IMR-90 (cell line): Measurements from ENCODE around the gene TAC4. TPM values are rescaled to one million over a fixed set of nuclear protein-coding genes. Genes with fewer than 3 reads are reported as not detected.

Experiments
- ATAC-seq: fragments of 200-7000 bp; cut with Tn5 transposase; 2 replicates; pipeline ENCODE4 v1.9.1; 2020; ENCODE audit warnings: low read depth, mild to moderate bottlenecking, moderate library complexity
- BruUV-seq: library from RNA; stranded (reverse); fragments of 400-500 nt; replicated peaks from 2 replicates; lab custom pipeline; 2021; lab: Mats Ljungman, UMichigan
- CTCF ChIA-PET: fragments of 300-600 bp; formaldehyde crosslinking; extraction: SDS; loops from one replicate; lab custom pipeline; 2021; ENCODE audit warnings: antibody characterized with exemption; lab: Yijun Ruan, JAX
- POLR2A ChIA-PET: fragments of 300-600 bp; sonication (Branson Sonifier 250); formaldehyde crosslinking; loops from one replicate; lab custom pipeline; 2022; ENCODE audit warnings: antibody characterized with exemption; ENCODE audit not compliant: unreplicated experiment; lab: Charles Lee
- DNase-seq: peaks from one replicate; pipeline ENCODE4 v3.0.0; 2013
- H2AFZ ChIP-seq: replicated peaks from 2 replicates; pipeline ENCODE3; 2013; ENCODE audit warnings: low read length, mild to moderate bottlenecking; ENCODE audit not compliant: poor library complexity
- H2AK5ac ChIP-seq: 2 replicates; pipeline ENCODE4 v1.6.1; 2013; ENCODE audit warnings: low read depth, low read length, inconsistent platforms
- H2AK9ac ChIP-seq: replicated peaks from 2 replicates; pipeline ENCODE3; 2013; ENCODE audit warnings: mild to moderate bottlenecking, low read depth, low read length, moderate library complexity; ENCODE audit not compliant: poor library complexity
- H2BK120ac ChIP-seq: 2 replicates; pipeline ENCODE4 v1.6.1; 2013; ENCODE audit warnings: low read depth, low read length, inconsistent platforms
- H2BK15ac ChIP-seq: 3 replicates; pipeline ENCODE4 v1.6.1; 2013; ENCODE audit warnings: low read depth, low read length, inconsistent platforms
- H2BK20ac ChIP-seq: 2 replicates; pipeline ENCODE4 v1.6.1; 2013; ENCODE audit warnings: low read depth, mild to moderate bottlenecking, inconsistent platforms, low read length, moderate library complexity
- H2BK5ac ChIP-seq: 2 replicates; pipeline ENCODE4 v1.6.1; 2013; ENCODE audit warnings: mild to moderate bottlenecking, low read depth, low read length, inconsistent platforms; ENCODE audit not compliant: poor library complexity, severe bottlenecking
- H3K14ac ChIP-seq: replicated peaks from 2 replicates; pipeline ENCODE4 v1.6.1; 2013; ENCODE audit warnings: low read depth, low read length, inconsistent platforms
- H3K18ac ChIP-seq: 2 replicates; pipeline ENCODE4 v1.6.1; 2013; ENCODE audit warnings: low read depth, low read length, control low read depth
- H3K23ac ChIP-seq: 2 replicates; pipeline ENCODE4 v1.6.1; 2013; ENCODE audit warnings: low read depth, low read length, inconsistent platforms
- H3K27ac ChIP-seq: 2 replicates; pipeline ENCODE4 v1.5.1; 2013; ENCODE audit warnings: mild to moderate bottlenecking, control low read depth, low read length; ENCODE audit not compliant: insufficient read depth
- H3K27me3 ChIP-seq: 2 replicates; pipeline ENCODE4 v1.6.1; 2013; ENCODE audit warnings: low read length; ENCODE audit not compliant: control insufficient read depth, insufficient read depth
- H3K36me3 ChIP-seq: 2 replicates; pipeline ENCODE4 v1.6.1; 2013; ENCODE audit warnings: low read length, mixed read lengths; ENCODE audit not compliant: control insufficient read depth, insufficient read depth
- H3K4ac ChIP-seq: 2 replicates; pipeline ENCODE4 v1.6.1; 2013; ENCODE audit warnings: low read depth, low read length, inconsistent platforms
- H3K4me1 ChIP-seq: 2 replicates; pipeline ENCODE4 v1.6.1; 2013; ENCODE audit warnings: low read length, mixed read lengths; ENCODE audit not compliant: control insufficient read depth, insufficient read depth
- H3K4me2 ChIP-seq: 2 replicates; pipeline ENCODE4 v1.6.1; 2013; ENCODE audit warnings: low read depth, mild to moderate bottlenecking, control low read depth, low read length, moderate library complexity
- H3K4me3 ChIP-seq: 2 replicates; pipeline ENCODE4 v1.5.1; 2013; ENCODE audit warnings: low read depth, mild to moderate bottlenecking, control low read depth, low read length, moderate library complexity; ENCODE audit not compliant: insufficient read depth
- H3K56ac ChIP-seq: 2 replicates; pipeline ENCODE4 v1.6.1; 2013; ENCODE audit warnings: low read length, inconsistent platforms; ENCODE audit not compliant: insufficient read depth; ENCODE audit errors: extremely low read depth
- H3K79me1 ChIP-seq, 2 experiments: 2 replicates each; pipeline ENCODE4 v1.6.1; 2013; ENCODE audit warnings: low read length in 2 of 2, inconsistent platforms in 1 of 2, low read depth in 1 of 2
- H3K9ac ChIP-seq: 2 replicates; pipeline ENCODE4 v1.6.1; 2013; ENCODE audit warnings: low read depth, low read length, control low read depth
- H3K9me1 ChIP-seq: 2 replicates; pipeline ENCODE4 v1.6.1; 2013; ENCODE audit warnings: low read length, inconsistent platforms; ENCODE audit not compliant: insufficient read depth
- H3K9me3 ChIP-seq: 2 replicates; pipeline ENCODE4 v1.6.1; 2013; ENCODE audit warnings: low read length; ENCODE audit not compliant: control insufficient read depth, insufficient read depth
- H4K20me1 ChIP-seq: 2 replicates; pipeline ENCODE4 v1.6.1; 2013; ENCODE audit warnings: low read length, inconsistent platforms; ENCODE audit not compliant: insufficient read depth
- H4K5ac ChIP-seq: 2 replicates; pipeline ENCODE4 v1.6.1; 2013; ENCODE audit warnings: mild to moderate bottlenecking, low read depth, low read length, control low read depth
- H4K8ac ChIP-seq, 2 experiments: 2 replicates each; pipeline ENCODE4 v1.6.1; 2013; ENCODE audit warnings: low read depth in 2 of 2, low read length in 2 of 2, control low read depth in 1 of 2, inconsistent platforms in 1 of 2
- H4K91ac ChIP-seq: 2 replicates; pipeline ENCODE4 v1.6.1; 2013; ENCODE audit warnings: low read depth, low read length, inconsistent platforms; ENCODE audit not compliant: insufficient read depth
- CEBPB ChIP-seq: IDR thresholded peaks from 2 replicates; pipeline ENCODE4 v1.6.1; 2012; ENCODE audit warnings: low read depth, low read length, improper control_type of control experiment
- CHD1 ChIP-seq: IDR thresholded peaks from 2 replicates; pipeline ENCODE4 v1.6.1; 2012; ENCODE audit warnings: low read depth, low read length, improper control_type of control experiment
- ELK1 ChIP-seq: fragments of 150-350 bp; IDR thresholded peaks from 2 replicates; pipeline ENCODE4 v1.6.1; 2016; ENCODE audit warnings: low read depth, mild to moderate bottlenecking, low read length, moderate library complexity, borderline replicate concordance
- MAFK ChIP-seq: IDR thresholded peaks from 2 replicates; pipeline ENCODE4 v1.6.1; 2012; ENCODE audit warnings: low read depth, low read length, improper control_type of control experiment
- MXI1 ChIP-seq: IDR thresholded peaks from 2 replicates; pipeline ENCODE4 v1.6.1; 2012; ENCODE audit warnings: low read depth, mild to moderate bottlenecking, low read length, moderate library complexity, borderline replicate concordance
- POLR2A ChIP-seq: IDR thresholded peaks from 2 replicates; pipeline ENCODE4 v1.6.1; 2012; ENCODE audit warnings: mild to moderate bottlenecking, low read depth, low read length
- WGBS, 2 experiments: methylation state at CpG; one replicate each; pipeline versions ENCODE4 v1.1.5 to v1.1.7; 2013; ENCODE audit warnings: missing lambda C conversion rate in 2 of 2; ENCODE audit not compliant: insufficient read length in 1 of 2; ENCODE audit errors: extremely low coverage in 2 of 2; 5-methylcytosine and 5-hydroxymethylcytosine counted together
- dilution Hi-C: fragments of 300-500 bp; cut with HindIII; formaldehyde crosslinking; loops from one replicate; pipeline ENCODE4 v1.14.3; 2018; ENCODE audit warnings: low sequenced_read_pairs; ENCODE audit not compliant: unreplicated experiment
- in situ Hi-C: fragments of 300-500 bp; cut with MboI; formaldehyde crosslinking; loops from 3 replicates; pipeline ENCODE4 v1.14.3; 2019; ENCODE audit warnings: low sequenced_read_pairs, inconsistent platforms, mixed read lengths
- intact Hi-C: fragments of 100-400 bp; cut with micrococcal nuclease; formaldehyde crosslinking; loops from 2 replicates; pipeline ENCODE4 v1.10.0; 2022
- polyA plus RNA-seq, 3 experiments: library from polyadenylated mRNA; depleted of rRNA; stranded (reverse); fragments of >200 nt; gene quantifications; 2 replicates each; pipeline ENCODE4 v1.2.3, GENCODE V29; 2012; ENCODE audit warnings: low replicate concordance in 1 of 3
- total RNA-seq: library from RNA; depleted of rRNA; stranded (reverse); fragments of >200 nt; gene quantifications from 2 replicates; pipeline ENCODE4 v1.2.3, GENCODE V29; 2012

TAC4 gene
- total and polyA plus RNA-seq, 2 of the 4 experiments (the other 2 are of a cell fraction): not detected

- Histone ChIP-seq H3K27ac (no peak overlapping the region), H4K20me1 (no peaks in the 10 kb centered on the region), H2BK120ac (no peak overlapping the region), H3K9me3 (no peaks in the 10 kb centered on the region; the same call in 1 of the 2 replicates), H2AFZ (no peak overlapping the region), H3K14ac (no peak overlapping the region), H3K36me3 (no peaks in the 10 kb centered on the region), H3K9ac (no peak overlapping the region), H3K23ac (no peak overlapping the region), H3K4me1 (no peaks in the 10 kb centered on the region), H3K79me1 (no peaks in the 10 kb centered on the region), H3K4me3 (no peak overlapping the region), H2BK15ac (no peak overlapping the region), H2BK20ac (no peak overlapping the region), H4K8ac (no peak overlapping the region), H2AK9ac (no peak overlapping the region), H3K4me2 (no peak overlapping the region), H3K4ac (no peak overlapping the region), H3K9me1 (no peaks in the 10 kb centered on the region), H2BK5ac (no peak overlapping the region), H3K56ac (no peak overlapping the region), H4K91ac (no peak overlapping the region), H3K27me3 (peaks cover 78% of the 10 kb centered on the region), H4K5ac (no peak overlapping the region), H2AK5ac (no peak overlapping the region), H3K18ac (no peak overlapping the region)
- TF ChIP-seq MXI1: no peak
- TF ChIP-seq CEBPB: no peak
- no peak for TF ChIP-seq MAFK
- TF ChIP-seq POLR2A: no peak
- TF ChIP-seq ELK1: no peak
- no peak for TF ChIP-seq CHD1
- BruUV-seq: no TSS peak
- POLR2A ChIA-PET: no interaction called here
- intact Hi-C loops: no loop called here
- DNase-seq (no peak), ATAC-seq (no peak)
- dilution Hi-C loops: no loop called here
- WGBS, 2 experiments: 83% methylated on average over 1 of the region's 14 CpGs; no CpG with 5 or more reads in 1 of the 2 experiments
- CTCF ChIA-PET: no interaction called here
- in situ Hi-C loops: loop anchor here (25.0 kb wide), 1 partner anchor 433 kb away; no protein-coding TSS in a partner anchor
These were observed 31.3 kb upstream of the TAC4 start for GRCh38 chr17:49878931-49879904.
